ENCODE measurements around the gene TMED6. TPM values are rescaled to one million over a fixed set of nuclear protein-coding genes. Genes with fewer than 3 reads are reported as not detected.

The TMED6 gene
- total and polyA plus RNA-seq, 2 of the 8 experiments (the other 6 are each of a cell fraction or from before 2014, with no cell fraction given), result not detected

DNA sequence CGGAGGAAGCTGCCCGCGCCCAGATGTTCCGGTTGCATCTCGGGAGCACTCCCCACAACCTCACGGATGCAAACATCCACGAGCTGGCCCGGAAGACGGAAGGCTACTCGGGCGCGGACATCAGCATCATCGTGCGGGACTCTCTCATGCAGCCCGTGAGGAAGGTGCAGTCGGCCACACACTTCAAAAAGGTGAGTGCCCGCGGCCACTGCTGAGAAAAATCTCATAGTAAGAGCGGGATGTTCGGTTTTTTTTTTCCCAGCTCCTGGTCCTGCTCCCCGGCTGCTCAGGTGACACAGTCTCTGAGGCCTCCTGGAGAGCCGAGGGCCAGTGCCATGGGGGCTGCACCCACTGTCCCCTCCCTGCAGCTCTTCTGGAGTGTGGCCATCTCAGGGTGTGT is 30.5 kb downstream of the TMED6 start (continued):
- TF ChIP-seq, protein P1, sequence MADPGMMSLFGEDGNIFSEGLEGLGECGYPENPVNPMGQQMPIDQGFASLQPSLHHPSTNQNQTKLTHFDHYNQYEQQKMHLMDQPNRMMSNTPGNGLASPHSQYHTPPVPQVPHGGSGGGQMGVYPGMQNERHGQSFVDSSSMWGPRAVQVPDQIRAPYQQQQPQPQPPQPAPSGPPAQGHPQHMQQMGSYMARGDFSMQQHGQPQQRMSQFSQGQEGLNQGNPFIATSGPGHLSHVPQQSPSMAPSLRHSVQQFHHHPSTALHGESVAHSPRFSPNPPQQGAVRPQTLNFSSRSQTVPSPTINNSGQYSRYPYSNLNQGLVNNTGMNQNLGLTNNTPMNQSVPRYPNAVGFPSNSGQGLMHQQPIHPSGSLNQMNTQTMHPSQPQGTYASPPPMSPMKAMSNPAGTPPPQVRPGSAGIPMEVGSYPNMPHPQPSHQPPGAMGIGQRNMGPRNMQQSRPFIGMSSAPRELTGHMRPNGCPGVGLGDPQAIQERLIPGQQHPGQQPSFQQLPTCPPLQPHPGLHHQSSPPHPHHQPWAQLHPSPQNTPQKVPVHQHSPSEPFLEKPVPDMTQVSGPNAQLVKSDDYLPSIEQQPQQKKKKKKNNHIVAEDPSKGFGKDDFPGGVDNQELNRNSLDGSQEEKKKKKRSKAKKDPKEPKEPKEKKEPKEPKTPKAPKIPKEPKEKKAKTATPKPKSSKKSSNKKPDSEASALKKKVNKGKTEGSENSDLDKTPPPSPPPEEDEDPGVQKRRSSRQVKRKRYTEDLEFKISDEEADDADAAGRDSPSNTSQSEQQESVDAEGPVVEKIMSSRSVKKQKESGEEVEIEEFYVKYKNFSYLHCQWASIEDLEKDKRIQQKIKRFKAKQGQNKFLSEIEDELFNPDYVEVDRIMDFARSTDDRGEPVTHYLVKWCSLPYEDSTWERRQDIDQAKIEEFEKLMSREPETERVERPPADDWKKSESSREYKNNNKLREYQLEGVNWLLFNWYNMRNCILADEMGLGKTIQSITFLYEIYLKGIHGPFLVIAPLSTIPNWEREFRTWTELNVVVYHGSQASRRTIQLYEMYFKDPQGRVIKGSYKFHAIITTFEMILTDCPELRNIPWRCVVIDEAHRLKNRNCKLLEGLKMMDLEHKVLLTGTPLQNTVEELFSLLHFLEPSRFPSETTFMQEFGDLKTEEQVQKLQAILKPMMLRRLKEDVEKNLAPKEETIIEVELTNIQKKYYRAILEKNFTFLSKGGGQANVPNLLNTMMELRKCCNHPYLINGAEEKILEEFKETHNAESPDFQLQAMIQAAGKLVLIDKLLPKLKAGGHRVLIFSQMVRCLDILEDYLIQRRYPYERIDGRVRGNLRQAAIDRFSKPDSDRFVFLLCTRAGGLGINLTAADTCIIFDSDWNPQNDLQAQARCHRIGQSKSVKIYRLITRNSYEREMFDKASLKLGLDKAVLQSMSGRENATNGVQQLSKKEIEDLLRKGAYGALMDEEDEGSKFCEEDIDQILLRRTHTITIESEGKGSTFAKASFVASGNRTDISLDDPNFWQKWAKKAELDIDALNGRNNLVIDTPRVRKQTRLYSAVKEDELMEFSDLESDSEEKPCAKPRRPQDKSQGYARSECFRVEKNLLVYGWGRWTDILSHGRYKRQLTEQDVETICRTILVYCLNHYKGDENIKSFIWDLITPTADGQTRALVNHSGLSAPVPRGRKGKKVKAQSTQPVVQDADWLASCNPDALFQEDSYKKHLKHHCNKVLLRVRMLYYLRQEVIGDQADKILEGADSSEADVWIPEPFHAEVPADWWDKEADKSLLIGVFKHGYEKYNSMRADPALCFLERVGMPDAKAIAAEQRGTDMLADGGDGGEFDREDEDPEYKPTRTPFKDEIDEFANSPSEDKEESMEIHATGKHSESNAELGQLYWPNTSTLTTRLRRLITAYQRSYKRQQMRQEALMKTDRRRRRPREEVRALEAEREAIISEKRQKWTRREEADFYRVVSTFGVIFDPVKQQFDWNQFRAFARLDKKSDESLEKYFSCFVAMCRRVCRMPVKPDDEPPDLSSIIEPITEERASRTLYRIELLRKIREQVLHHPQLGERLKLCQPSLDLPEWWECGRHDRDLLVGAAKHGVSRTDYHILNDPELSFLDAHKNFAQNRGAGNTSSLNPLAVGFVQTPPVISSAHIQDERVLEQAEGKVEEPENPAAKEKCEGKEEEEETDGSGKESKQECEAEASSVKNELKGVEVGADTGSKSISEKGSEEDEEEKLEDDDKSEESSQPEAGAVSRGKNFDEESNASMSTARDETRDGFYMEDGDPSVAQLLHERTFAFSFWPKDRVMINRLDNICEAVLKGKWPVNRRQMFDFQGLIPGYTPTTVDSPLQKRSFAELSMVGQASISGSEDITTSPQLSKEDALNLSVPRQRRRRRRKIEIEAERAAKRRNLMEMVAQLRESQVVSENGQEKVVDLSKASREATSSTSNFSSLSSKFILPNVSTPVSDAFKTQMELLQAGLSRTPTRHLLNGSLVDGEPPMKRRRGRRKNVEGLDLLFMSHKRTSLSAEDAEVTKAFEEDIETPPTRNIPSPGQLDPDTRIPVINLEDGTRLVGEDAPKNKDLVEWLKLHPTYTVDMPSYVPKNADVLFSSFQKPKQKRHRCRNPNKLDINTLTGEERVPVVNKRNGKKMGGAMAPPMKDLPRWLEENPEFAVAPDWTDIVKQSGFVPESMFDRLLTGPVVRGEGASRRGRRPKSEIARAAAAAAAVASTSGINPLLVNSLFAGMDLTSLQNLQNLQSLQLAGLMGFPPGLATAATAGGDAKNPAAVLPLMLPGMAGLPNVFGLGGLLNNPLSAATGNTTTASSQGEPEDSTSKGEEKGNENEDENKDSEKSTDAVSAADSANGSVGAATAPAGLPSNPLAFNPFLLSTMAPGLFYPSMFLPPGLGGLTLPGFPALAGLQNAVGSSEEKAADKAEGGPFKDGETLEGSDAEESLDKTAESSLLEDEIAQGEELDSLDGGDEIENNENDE (IDR thresholded peaks at IDR 0.05; ENCODE audit: insufficient replicate concordance, low read length), result no peak
- TF ChIP-seq RXRA (IDR thresholded peaks at IDR 0.05; ENCODE audit: insufficient read depth, low read depth, low read length), result no peak
- no peak for TF ChIP-seq SIRT6 (IDR thresholded peaks at IDR 0.05; ENCODE audit: low read length)
- TF ChIP-seq, protein P2, sequence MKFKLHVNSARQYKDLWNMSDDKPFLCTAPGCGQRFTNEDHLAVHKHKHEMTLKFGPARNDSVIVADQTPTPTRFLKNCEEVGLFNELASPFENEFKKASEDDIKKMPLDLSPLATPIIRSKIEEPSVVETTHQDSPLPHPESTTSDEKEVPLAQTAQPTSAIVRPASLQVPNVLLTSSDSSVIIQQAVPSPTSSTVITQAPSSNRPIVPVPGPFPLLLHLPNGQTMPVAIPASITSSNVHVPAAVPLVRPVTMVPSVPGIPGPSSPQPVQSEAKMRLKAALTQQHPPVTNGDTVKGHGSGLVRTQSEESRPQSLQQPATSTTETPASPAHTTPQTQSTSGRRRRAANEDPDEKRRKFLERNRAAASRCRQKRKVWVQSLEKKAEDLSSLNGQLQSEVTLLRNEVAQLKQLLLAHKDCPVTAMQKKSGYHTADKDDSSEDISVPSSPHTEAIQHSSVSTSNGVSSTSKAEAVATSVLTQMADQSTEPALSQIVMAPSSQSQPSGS (IDR thresholded peaks at IDR 0.05; ENCODE audit: low read length), result no peak
- no peak for TF ChIP-seq SUZ12 (IDR thresholded peaks at IDR 0.05; ENCODE audit: low read length)
- TF ChIP-seq POLR2AphosphoS5 (IDR thresholded peaks at IDR 0.05; ENCODE audit: low read depth, low read length), result no peak
- no peak for TF ChIP-seq SAP30 (IDR thresholded peaks at IDR 0.05; ENCODE audit: insufficient read depth, insufficient replicate concordance, low read length)
- no peak for TF ChIP-seq HDAC2 (IDR thresholded peaks at IDR 0.05; ENCODE audit: borderline replicate concordance in 1 of 2, low read depth in 2 of 2, low read length in 2 of 2)
- TF ChIP-seq MAFK (IDR thresholded peaks at IDR 0.05; ENCODE audit: low read depth, low read length), result no peak
